Measurements from ENCODE around the gene WDR73. TPM values are rescaled to one million over a fixed set of nuclear protein-coding genes. Genes with fewer than 3 reads are reported as not detected.

Gene WDR73
- 20.8 and 27.8 TPM in 2 replicates for total RNA-seq

GRCh38 chr15:84653910-84654688 lies at the start of gene WDR73:
Gene WDR73 (minus strand): TSS chr15:84654283. CDS start chr15:84654274, 9 bp downstream.

GRCh38 chr15:84658080-84658787 lies 4.2 kb upstream of the WDR73 start, which contains the start of gene NMB:
Gene NMB (minus strand): TSS chr15:84658199. CDS start chr15:84658152, 47 bp downstream.

GRCh38 chr15:84600687-84601554 lies 53.2 kb downstream of the WDR73 start, which contains the start of gene ZSCAN2:
Gene ZSCAN2 (plus strand): TSS chr15:84601009. CDS start chr15:84603928, 2,919 bp downstream.

Other genes starting within 250 kb of the WDR73 start
- gene ZSCAN2, start 53.3 kb downstream of the WDR73 start, total RNA-seq: 13.2 and 14.0 TPM in 2 replicates
- 2.9 and 3.9 TPM in 2 replicates for gene NMB, start 3.9 kb upstream of the WDR73 start, total RNA-seq
- gene SEC11A, start 61.9 kb upstream of the WDR73 start, total RNA-seq: 304 and 313 TPM in 2 replicates
- 3.6 and 6.2 TPM in 2 replicates for gene ZNF592, start 94.3 kb upstream of the WDR73 start, total RNA-seq
- gene ALPK3, start 163.1 kb upstream of the WDR73 start, total RNA-seq: 10.2 and 25.2 TPM in 2 replicates
- gene SLC28A1, start 230.4 kb upstream of the WDR73 start, total RNA-seq: not detected in 2 replicates